Activated CD8-positive, alpha-beta memory T cell treated with anti-CD3 and anti-CD28 coated beads, Interleukin-2, amount 50 U/mL, for 1 hour (primary cell): ENCODE data around the gene KLHDC1.
"Not testable (repeated sequence)": the region's sequence is repeated elsewhere in the genome, so short reads cannot be mapped to it uniquely, and the experiment has no call there.

Experiments
- DNase-seq: peaks from one replicate; pipeline ENCODE4 v3.0.0-alpha.2; 2020; ENCODE audit errors: extremely low read depth

The KLHDC1 gene

GRCh38 chr14:49727171-49727570 is 34.3 kb downstream of the KLHDC1 start:
- no peak for DNase-seq

- DNase-seq = no peak
Measured at GRCh38 chr14:49732896-49733295, 40.0 kb downstream of the KLHDC1 start.

GRCh38 chr14:49733836-49734235 is 40.9 kb downstream of the KLHDC1 start:
- DNase-seq = no peak

GRCh38 chr14:49735669-49736068 is 42.7 kb downstream of the KLHDC1 start:
- not testable (repeated sequence) for DNase-seq

- no peak for DNase-seq
Measured at GRCh38 chr14:49745191-49745590, 52.3 kb downstream of the KLHDC1 start.

- DNase-seq = not testable (repeated sequence)
Measured at GRCh38 chr14:49746476-49746875, 53.6 kb downstream of the KLHDC1 start.

DNA sequence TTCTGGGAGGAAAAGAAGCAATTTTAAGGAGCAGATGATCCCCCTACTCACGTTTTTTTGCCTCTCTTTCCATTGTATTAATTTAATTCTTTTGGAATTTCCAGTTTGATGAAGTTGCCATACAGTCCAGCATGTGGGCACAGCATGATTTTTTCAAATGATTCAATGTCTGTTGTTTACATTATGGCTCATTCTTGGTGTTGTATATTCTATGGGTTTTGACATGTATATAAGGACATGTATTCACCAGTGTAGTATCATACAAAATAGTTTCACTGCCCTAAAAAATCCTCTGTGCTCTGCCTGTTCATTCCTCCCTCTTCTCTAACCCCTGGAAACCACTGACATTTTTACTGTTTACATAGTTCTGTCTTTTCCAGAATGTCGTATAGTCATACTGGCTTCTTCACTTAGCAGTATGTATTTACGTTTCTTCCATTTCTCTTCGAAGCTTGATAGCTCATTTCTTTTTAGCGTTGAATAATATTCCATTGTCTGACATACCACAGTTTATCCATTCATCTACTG is 61.7 kb downstream of the KLHDC1 start:
- DNase-seq = no peak

GRCh38 chr14:49755378-49755777 is 62.5 kb downstream of the KLHDC1 start:
- no peak for DNase-seq

DNA sequence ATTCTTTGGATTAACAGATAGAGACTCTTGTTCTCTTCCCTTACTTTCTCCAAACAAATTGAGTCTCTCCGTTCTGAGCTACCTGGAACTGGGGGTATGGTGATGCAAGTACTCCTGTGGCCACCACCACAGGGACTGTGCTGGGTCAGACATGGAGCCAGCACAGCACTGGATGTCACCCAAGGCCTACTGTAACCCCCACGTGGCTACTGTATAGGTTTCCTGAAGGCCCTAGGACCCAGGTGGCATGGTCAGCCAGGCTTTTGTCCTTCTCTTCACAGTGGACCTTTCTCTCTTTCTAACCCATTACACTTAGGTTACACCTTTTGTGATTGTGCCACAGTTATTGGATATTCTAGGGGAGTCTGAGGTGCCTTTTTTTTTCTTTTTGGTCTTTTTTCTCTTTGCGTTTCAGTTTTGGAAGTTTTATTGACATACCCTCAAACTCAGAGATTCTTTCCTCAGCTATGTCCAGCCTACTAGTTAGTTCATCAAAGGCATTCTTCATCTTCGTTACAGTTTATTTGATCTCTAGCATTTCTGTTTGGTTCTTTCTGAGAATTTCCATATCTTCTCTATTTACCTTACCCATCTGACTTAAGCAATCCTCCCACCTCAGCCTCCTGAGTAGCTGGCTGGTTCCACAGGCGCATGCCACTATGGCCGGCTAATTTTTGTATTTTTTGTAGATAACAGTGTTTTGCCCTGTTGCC is 69.1 kb downstream of the KLHDC1 start:
- DNase-seq = no peak

DNA sequence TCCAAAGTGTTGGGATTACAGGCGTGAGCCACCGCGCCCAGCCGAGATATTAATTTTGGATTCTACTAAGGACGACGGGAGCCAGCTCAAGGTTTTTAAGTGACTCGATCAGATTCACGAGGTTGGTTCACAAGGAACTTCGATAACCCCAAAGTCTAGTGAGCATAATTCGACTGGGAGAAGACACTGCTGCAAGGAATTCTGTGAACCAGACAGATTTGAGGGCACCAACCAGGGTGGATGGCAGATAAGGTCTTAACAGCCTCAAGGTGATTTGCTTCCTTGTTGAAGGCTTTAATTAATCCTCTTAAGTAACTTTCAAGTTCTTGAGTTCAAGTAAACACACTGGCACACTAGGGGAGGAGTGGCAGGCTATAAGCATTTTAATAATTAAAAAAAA is 73.9 kb downstream of the KLHDC1 start:
- DNase-seq = no peak

- no peak for DNase-seq
Measured at GRCh38 chr14:49767270-49767570, 74.3 kb downstream of the KLHDC1 start.

GRCh38 chr14:49767571-49768300 is 74.8 kb downstream of the KLHDC1 start, which contains the start of gene KLHDC2:
TSS of gene KLHDC2 (plus strand) at chr14:49768153. CDS start at chr14:49768469, 316 bp downstream.
- peak; percentile 56 for DNase-seq

DNA sequence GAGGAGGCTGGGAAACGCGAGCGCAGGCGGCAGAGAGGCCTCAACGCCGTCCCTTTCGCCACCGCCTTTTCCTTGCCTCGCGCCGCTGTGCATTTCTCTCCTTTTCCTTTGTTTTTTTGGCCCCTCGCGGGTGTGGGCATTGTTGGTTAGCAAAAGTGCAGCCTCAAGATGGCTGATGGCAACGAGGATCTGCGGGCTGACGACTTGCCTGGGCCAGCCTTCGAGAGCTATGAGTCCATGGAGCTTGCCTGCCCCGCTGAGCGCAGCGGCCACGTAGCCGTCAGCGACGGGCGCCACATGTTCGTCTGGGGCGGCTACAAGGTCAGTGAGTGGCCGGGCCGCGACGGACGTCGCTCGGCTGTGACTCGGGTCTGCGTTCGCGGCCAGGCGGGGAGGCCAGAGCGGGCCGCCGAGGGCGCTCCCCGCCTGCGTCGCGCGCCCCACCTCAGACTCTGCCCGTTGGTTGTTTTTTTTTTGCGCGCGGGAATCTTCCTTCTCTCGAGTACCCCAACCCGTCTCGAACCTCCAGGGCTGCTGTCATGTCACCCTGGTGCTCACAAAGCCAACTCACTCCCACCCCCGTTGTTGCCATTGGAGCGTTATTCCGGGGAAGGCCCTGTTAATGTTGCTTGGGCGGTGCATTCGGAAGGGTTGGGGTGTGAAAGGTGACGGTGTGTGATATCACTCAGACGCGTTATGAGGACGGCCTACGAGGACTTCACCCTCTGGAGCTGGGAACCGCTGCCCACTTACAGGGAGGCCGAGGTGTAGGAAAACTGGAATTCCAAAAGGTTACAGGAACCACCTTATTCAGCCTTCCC is 75.6 kb downstream of the KLHDC1 start:
- DNase-seq = peak; percentile 32

- DNase-seq = no peak
Measured at GRCh38 chr14:49769171-49769570, 76.3 kb downstream of the KLHDC1 start.

GRCh38 chr14:49769581-49770211 is 76.8 kb downstream of the KLHDC1 start:
- no peak for DNase-seq

DNA sequence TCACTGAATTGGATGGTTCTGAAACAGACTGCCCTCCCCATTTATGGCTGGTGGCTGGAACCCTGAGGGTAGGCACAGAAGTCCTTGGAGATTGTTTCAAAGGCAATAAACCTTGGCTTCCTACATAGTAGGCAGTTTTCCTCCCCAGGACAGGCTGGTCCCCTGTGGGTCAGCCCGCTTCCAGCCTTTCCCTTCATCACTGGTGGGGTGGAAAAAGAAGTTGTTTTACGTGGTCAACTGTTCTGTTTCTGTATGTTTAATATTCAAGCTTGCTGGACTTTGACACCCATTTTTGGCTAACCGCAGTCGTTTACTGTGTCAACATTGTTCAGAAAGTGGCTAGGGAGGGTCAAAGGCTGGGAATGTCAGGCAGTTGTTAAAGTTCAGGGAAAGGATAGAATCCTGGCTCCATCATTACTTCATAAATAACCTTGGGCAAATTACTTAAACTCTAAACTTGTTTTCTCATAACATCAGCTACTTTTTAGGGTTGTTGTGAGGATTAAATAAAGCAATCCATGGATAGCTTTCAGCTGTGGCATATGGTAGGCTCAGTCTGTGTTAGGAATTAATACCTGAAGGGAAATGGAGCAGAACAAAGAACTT is 77.4 kb downstream of the KLHDC1 start:
- DNase-seq = no peak

DNA sequence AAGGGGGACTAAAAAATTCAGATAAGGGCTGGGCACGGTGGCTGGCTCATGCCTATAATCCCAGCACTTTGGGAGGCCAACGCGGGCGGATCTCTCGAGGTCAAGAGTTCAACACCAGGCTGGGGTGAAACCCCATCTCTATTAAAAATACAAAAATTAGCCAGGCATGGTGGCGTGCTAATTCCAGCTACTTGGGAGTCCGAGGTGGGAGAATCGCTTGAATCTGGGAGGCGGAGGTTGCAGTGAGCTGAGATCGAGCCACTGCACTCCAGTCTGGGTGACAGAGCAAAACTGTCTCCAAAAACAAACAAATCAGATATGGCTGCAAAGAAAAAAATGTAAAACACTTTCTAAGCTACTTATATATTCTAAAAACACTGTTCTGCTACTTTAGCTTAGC is 78.8 kb downstream of the KLHDC1 start:
- not testable (repeated sequence) for DNase-seq

DNA sequence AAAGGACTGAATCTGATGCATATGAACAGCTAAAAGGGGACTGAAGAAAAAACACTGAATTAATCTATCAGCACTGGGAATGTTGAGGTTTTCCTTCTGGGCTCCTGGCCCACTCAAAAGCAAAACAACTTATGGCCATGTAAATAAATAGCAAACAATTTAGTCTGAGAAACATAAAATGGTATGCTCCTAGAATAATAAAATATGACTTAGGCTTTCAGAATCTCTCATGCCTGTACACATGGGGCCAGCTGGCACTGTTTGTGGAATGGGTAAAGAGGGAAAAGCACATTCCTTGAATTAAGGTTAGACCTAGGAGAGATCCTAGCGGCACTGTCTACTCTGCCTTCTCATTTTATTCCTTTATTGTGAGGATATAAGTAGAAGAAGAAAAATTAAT is 81.2 kb downstream of the KLHDC1 start:
- no peak for DNase-seq

- DNase-seq = no peak
Measured at GRCh38 chr14:49778421-49778820, 85.5 kb downstream of the KLHDC1 start.

GRCh38 chr14:49781040-49781439 is 88.1 kb downstream of the KLHDC1 start:
- DNase-seq = not testable (repeated sequence)

DNA sequence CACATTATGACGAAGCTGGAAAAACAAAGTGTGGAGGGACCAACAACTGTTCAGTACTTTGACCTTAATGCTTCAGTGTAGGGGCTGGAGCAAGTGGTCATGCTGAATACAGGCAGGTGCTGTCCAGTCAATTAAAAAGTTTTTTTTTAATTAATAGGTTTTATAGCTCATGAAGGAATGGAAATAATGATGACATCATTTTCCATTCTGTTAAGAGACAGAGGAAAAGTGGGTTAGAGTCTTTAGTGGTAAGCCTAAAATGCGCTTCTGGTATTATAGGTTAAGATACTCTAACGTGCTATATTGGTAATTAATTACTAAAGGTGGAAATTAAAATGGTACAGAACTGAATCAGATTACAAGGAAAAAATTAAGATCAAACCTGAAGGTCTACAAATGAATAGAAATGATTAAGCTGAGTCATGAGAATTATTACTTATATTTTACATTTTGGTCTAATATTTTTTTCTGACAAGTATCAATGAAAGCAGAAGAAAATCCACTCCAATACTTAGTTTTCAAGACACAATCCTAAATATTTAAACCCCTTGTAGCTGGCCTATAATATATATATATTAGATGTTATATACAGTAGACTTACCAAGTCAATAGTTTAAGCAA is 90.6 kb downstream of the KLHDC1 start:
- no peak for DNase-seq
